Gastroesophageal sphincter (tissue), 3 donors: ENCODE measurements around the gene MXD1.

ENCODE experiments used
- EP300 ChIP-seq: sonication (generic); formaldehyde crosslinking; IDR thresholded peaks from one replicate; pipeline ENCODE4 v1.6.1; 2017; ENCODE audit warnings: antibody characterized with exemption, mild to moderate bottlenecking
- POLR2A ChIP-seq, 2 donors: fragments of 450-650 bp; IDR thresholded peaks; one replicate each; pipeline ENCODE4 v1.6.1; 2017; ENCODE audit warnings: antibody characterized with exemption in 2 of 2, mild to moderate bottlenecking in 2 of 2, moderate library complexity in 1 of 2
- POLR2AphosphoS5 ChIP-seq: sonication (generic); formaldehyde crosslinking; IDR thresholded peaks from one replicate; pipeline ENCODE4 v1.6.1; 2017; ENCODE audit warnings: antibody characterized with exemption
- TF ChIP-seq, protein P1 (sequence below), 4 experiments: fragments of 200-600 bp in 2 of 4; fragments of 450-650 bp in 2 of 4; sonication (generic) in 1 of 4; IDR thresholded peaks; one replicate each; pipeline ENCODE4 v1.5.1; 2017 to 2019; ENCODE audit warnings: antibody characterized with exemption in 4 of 4, mild to moderate bottlenecking in 2 of 4, moderate library complexity in 2 of 4

DNA sequence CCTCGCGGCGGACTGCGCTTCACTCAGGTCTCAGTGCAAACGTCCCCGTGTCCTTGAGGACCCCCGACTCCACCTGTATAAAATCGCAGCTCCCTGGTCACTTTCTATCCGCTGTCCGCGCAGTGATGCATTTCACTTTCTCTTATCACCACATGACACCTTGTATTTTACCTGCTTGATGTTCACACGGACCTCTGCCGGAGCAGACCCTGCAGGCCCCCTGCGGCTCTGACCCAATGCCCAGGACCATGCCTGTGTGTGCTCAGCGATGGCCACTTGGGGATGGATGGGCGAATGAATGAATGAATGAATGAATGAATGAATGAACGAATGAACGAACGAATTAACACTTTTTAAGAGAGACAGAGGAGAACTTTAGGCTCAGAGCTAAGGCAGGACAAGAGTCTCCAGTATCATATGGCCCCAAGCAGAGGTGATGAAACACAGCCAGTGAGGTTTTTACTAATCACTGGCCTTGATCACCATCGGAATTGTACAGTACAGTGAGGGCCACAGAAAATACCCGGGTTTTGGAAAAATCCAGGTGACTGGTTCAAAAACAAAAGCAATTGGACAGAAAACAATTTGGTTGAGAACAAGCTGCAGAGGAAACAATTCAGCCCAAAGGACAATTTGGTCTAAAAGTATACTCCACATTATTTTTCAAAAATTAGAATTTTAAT is 34.2 kb downstream of the MXD1 start:
- TF ChIP-seq EP300 (no peak), POLR2A (IDR thresholded peaks at IDR 0.05) (no peak), POLR2AphosphoS5 (no peak)
- TF ChIP-seq, protein P1, sequence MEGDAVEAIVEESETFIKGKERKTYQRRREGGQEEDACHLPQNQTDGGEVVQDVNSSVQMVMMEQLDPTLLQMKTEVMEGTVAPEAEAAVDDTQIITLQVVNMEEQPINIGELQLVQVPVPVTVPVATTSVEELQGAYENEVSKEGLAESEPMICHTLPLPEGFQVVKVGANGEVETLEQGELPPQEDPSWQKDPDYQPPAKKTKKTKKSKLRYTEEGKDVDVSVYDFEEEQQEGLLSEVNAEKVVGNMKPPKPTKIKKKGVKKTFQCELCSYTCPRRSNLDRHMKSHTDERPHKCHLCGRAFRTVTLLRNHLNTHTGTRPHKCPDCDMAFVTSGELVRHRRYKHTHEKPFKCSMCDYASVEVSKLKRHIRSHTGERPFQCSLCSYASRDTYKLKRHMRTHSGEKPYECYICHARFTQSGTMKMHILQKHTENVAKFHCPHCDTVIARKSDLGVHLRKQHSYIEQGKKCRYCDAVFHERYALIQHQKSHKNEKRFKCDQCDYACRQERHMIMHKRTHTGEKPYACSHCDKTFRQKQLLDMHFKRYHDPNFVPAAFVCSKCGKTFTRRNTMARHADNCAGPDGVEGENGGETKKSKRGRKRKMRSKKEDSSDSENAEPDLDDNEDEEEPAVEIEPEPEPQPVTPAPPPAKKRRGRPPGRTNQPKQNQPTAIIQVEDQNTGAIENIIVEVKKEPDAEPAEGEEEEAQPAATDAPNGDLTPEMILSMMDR (IDR thresholded peaks at IDR 0.05): no peak
